ENCODE measurements around the gene ACSF3.

The ACSF3 gene

GRCh38 chr16:89190150-89190958, 96.7 kb downstream of the ACSF3 start:
- DNase-seq (ENCODE audit: low read depth) = no peak

GRCh38 chr16:89191033-89191900, 97.6 kb downstream of the ACSF3 start:
- no peak for DNase-seq (ENCODE audit: low read depth)

- DNase-seq (ENCODE audit: low read depth) = no peak
These were observed 98.2 kb downstream of the ACSF3 start for GRCh38 chr16:89191901-89192185.

GRCh38 chr16:89192186-89192955, 98.7 kb downstream of the ACSF3 start:
- DNase-seq (ENCODE audit: low read depth) = peak; percentile 73

- peak; percentile 44 for DNase-seq (ENCODE audit: low read depth)
These were observed 99.4 kb downstream of the ACSF3 start for GRCh38 chr16:89192956-89193575.

DNA sequence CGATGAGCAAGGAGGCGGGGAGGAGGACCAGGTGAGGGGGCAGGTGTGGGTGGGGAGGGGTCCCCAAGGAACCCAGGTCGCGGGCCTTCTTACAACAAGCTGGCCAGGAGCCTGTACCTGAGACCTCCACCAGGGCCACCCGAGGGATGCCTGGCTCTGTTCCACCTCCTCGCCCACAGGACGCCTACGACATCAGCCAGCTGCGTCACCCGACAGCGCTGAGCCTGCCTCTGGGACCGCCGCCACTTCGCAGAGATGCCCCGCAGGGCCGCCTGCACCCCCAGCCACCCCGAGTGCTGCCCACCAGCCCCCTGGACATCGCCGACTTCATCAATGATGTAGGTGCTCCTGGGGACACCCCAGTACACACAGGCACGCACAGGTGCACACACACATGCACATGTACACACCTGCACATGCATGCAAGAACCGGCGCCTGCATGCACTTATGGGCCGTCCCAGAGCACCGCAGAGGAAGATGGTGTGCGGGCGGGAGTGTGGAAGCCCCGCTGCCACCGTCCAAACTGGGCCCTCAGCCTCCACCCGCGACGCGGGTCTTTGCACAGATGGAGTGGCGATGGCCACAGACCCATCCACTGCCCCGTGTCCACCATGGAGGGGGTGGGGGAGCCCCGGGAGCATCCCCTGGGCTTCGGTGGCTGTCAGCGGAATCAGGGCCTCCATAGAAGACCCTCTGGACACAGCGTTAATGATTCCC, 100.1 kb downstream of the ACSF3 start:
- no peak for DNase-seq (ENCODE audit: low read depth)

- DNase-seq (ENCODE audit: low read depth) = no peak
These were observed 101.0 kb downstream of the ACSF3 start for GRCh38 chr16:89194340-89195311.

DNA sequence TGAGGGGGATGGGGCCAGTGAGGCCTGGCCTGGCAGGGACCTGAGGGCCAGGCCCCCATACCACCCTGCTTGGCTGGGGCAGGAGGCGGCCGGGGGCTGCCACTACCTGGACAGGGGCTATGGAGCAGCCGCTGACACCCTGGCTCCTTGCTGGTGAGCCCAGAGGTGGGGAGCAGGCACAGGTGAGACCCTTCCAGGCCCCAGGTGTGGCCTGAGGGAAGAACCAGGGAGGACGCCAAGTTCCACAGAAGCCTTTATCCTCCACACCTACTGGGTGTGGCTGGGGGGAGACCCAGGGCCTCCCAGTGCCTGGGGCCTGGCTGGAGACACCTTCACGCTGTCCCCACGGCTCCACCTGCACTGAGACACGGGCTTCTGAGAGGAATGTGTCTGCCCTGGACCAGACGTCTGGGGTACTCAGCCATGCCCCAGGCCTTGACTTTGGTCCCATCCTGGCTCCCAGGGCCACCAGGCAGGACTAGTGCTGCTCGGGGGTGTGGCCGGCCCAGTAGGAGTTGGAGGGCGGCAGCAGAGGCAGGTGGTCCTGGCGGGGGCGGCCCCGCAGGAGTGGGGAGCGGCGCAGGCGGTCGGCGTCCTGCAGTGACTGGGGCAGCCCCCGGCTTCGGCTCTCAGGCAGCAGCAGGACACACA, 102.0 kb downstream of the ACSF3 start:
- DNase-seq (ENCODE audit: low read depth) = no peak

GRCh38 chr16:89197033-89197632, 103.5 kb downstream of the ACSF3 start:
- no peak for DNase-seq (ENCODE audit: low read depth)

- DNase-seq (ENCODE audit: low read depth) = no peak
These were observed 104.2 kb downstream of the ACSF3 start for GRCh38 chr16:89197633-89198416.

- no peak for DNase-seq (ENCODE audit: low read depth)
These were observed 105.0 kb downstream of the ACSF3 start for GRCh38 chr16:89198417-89199240.

DNA sequence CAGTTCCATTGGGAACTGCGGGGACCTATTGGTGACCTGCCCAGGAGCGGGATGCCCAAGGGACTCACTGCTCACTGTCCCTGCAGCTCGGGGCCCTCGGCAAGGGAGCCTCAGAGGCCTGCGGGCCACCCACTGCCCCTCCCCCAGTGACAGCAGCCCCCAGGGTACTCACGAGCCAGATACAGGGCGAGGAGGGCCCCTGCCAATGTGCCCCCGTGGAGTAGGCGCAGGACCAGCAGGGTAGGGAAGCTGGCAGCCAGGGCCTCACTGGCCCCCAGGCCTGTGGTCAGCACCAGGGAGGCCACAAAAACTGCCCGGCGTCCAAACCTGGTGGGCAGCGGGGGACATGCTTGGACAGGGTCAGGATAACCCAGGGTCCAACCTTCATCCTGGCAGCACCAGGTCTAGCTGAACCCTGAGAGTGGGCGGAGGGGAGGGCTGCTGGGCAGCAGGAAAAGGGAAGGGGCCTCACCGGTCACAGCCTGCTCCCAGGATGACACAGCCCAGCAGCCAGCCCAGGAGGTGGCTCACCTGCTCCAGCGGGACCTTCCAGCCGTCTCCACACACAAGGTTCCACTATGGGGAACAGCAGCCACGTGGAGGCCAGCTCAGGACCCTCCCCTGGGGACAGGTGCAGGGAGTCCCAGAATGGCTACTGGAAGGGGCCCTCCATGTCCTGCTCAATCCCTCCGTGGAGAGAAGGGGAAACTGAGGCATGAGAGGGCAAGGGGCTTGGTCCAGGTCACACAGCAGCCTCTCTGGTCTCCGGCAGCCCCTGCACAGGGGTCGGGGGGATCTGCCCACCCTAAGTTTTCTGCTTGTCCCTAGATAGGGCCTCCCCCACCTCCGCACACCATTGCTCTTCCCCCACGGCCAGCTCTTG, 105.8 kb downstream of the ACSF3 start:
- DNase-seq (ENCODE audit: low read depth) = no peak

DNA sequence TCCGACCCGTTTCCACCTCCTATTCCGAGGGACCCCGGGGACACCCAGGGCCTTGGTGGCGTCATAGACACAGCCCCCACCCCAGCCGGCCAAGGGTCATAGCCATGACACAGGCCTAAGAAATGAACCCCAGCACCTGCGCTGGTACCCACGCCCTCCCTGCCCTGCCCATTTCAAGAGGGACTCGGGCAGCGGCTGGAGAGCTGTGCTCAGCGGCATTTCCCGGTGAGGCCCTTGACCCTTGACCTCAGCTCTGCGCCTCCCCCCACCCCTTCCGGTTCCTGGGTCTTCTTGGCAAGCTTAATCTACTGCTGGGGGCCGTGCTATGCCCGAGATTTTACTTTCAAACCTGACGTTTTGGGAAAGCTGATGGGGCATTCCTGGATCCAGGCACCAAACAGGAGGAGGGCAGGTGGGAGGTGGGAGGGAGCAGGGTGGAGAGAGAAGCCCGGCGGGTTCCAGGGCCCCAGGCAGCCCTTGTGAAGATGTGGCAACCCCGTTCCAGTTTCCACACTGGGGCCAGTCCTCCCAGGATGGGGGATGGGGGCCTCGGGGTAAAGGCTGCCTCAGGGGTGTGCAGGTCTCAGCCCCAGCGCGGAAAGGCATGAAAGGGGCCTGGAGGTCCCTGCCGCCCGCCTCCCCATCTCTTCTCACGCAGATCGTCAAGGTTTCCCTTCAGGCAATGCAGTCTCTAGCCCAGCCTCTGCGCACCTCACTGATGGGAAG, 106.6 kb downstream of the ACSF3 start, which contains the start of gene SLC22A31:
Gene SLC22A31 (minus strand): TSS at position 414 of the 726 bp plus-strand sequence. CDS start 36 bp downstream, at position 378.
- DNase-seq (ENCODE audit: low read depth) = no peak

DNA sequence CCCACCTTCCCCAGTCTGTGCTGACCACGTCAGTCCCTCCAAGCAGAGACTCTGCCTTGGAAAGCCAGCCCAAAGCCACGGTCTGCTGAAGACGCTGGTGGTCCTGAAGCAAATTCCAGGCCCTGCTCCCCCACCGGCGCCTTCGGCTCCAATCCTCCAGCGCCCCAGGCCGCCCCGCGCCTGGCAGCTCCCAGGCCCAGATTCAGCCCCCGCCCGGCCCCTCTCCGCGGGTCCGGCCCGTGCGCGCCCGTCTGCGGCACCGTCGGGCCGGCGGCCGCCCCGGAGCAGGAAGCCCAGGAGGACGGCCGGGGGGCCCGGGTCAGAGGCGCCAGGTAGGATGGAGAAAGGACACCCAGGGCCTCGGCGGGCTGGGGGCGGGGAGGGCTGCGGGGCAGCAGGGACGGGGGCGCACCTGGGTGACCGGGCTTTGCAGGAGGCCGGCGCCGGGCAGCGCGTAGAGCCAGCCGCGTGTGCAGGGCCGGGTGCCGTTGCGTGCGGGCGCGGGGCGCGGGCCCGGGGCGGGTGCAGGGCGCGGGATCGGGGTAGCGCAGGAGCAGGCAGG, 107.3 kb downstream of the ACSF3 start:
- no peak for DNase-seq (ENCODE audit: low read depth)
